Measurements from ENCODE around the gene EPB42.
"Not testable (repeated sequence)": the region's sequence is repeated elsewhere in the genome, so short reads cannot be mapped to it uniquely, and the experiment has no call there.

EPB42 gene

GRCh38 chr15:43185157-43186002 lies 35.4 kb downstream of the EPB42 start, which contains the start of gene CCNDBP1:
CCNDBP1 (plus strand) TSS chr15:43185403; CDS start chr15:43185499, 96 bp downstream.
- peak; percentile 69 for DNase-seq (ENCODE audit: low read depth)

- DNase-seq (ENCODE audit: low read depth) = no peak
Observed at GRCh38 chr15:43184407-43185124, 36.3 kb downstream of the EPB42 start.

GRCh38 chr15:43183270-43183669 lies 37.5 kb downstream of the EPB42 start:
- no peak for DNase-seq (ENCODE audit: low read depth)

DNA sequence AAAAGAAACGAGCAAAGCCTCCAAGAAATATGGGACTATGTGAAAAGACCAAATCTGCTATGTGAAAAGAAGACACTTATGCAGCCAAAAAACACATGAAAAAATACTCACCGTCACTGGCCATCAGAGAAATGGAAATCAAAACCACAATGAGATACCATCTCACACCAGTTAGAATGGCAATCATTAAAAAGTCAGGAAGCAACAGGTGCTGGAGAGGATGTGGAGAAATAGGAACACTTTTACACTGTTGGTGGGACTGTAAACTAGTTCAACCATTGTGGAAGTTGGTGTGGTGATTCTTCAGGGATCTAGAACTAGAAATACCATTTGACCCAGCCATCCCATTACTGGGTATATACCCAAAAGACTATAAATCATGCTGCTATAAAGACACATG lies 43.7 kb downstream of the EPB42 start:
- not testable (repeated sequence) for DNase-seq (ENCODE audit: low read depth)

GRCh38 chr15:43175656-43176309 lies 45.0 kb downstream of the EPB42 start:
- not testable (repeated sequence) for DNase-seq (ENCODE audit: low read depth)

DNA sequence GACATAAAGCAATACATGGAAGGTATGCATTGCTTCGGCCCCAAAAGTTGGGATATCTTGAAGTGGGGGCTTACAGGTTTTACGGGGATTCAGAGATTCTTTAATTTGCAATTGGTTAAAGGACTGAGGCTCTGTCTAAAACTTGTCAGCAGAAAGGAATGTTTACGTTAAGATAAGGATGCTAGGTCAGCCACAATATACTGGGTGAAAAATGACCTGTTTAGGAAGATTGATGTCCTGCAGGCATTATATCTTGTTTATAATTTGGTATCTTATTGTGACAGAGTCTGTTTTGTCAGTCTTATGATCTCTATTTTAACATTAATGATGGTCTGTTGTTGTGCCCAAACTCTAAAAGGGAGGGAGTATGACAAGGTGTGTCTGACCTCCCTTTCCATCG lies 50.9 kb downstream of the EPB42 start:
- no peak for DNase-seq (ENCODE audit: low read depth)

DNA sequence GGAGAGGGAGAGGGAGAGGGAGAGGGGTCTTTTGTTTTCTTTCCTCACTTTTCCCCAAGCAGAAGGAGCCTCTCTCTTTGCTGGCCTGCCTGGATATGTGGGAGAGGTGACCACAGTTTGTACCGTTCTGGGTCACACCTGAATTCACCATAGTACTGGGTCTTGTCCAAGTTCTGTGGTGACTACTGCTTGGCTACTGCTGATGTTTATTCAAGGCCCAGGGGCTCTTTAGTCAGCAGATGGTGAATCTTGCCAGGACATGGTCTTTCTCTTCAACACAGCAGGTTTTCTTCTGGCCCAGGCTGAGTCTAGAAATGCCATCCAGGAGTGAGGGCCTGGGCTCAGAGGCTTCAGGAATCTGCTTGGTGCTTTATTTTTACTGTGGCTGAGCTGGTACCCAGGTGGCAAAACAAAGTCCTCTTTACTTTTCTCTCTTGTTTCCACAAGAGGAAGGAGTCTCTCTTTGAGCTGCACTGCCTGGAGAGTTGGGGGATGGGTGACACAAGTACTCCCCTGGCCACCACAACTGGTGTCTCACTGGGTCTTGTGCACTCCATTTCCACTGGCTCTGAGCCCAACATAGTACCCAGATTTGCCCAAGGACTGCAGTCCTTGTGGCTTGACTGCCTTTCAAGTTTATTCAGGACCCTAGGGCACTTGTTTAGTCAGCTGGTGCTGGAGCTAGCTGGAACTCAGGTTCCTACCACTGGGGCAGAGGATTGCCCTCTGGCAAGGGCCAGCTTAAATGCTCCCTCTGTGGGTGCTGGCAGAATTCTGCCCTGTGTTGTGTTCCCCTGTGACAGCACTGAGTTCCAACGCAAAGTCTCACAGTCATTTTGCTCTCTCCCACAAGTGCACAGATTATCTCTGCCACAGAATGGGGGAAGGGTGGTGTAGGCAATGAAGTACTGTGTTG lies 52.4 kb downstream of the EPB42 start:
- DNase-seq (ENCODE audit: low read depth) = no peak

- not testable (repeated sequence) for DNase-seq (ENCODE audit: low read depth)
Observed at GRCh38 chr15:43167261-43167660, 53.6 kb downstream of the EPB42 start.

GRCh38 chr15:43165801-43166325 lies 55.0 kb downstream of the EPB42 start:
- DNase-seq (ENCODE audit: low read depth) = no peak

DNA sequence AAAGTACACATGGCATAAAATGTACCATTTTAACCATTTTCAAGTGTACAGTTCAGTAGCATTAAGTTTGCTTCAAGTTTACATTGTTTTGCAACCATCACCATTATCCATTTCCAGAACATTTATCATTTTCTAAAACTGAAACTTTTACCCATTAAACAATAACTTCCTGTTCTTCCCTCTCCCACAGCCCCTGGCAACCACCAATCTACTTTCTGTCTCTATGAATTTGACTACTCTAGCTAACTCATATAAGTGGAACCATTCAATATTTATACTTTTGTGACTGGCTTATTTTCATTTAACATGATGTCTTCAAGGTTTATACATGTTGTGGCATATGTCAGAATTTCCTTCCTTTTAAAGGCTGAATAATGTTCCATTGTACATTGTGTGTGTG lies 67.5 kb downstream of the EPB42 start:
- DNase-seq (ENCODE audit: low read depth) = no peak

GRCh38 chr15:43151688-43152087 lies 69.1 kb downstream of the EPB42 start:
- no peak for DNase-seq (ENCODE audit: low read depth)

- peak; percentile 99 for DNase-seq (ENCODE audit: low read depth)
Observed at GRCh38 chr15:43150191-43150929, 70.5 kb downstream of the EPB42 start.
